HepG2 (cell line): ENCODE data around the gene MEX3A. TPM values are rescaled to one million over a fixed set of nuclear protein-coding genes. Genes with fewer than 3 reads are reported as not detected.

Source experiments
- ELF4 ChIP-seq: sonication (generic); formaldehyde crosslinking; IDR thresholded peaks from 2 replicates; pipeline ENCODE4 v1.5.0; 2020; ENCODE audit warnings: missing genetic modification reagents, mild to moderate bottlenecking, moderate library complexity, borderline replicate concordance
- HIVEP1 ChIP-seq: sonication (generic); formaldehyde crosslinking; IDR thresholded peaks from 2 replicates; pipeline ENCODE4 v1.4.0; 2020; ENCODE audit warnings: mild to moderate bottlenecking, missing genetic modification reagents
- KLF13 ChIP-seq: sonication (generic); formaldehyde crosslinking; IDR thresholded peaks from 2 replicates; pipeline ENCODE4 v1.4.0; 2020; ENCODE audit warnings: mild to moderate bottlenecking, missing genetic modification reagents
- RORA ChIP-seq: sonication (generic); formaldehyde crosslinking; IDR thresholded peaks from 2 replicates; pipeline ENCODE4 v1.5.0; 2020; ENCODE audit warnings: mild to moderate bottlenecking, missing genetic modification reagents, moderate library complexity
- ZMAT3 ChIP-seq: sonication (generic); formaldehyde crosslinking; conservative IDR thresholded peaks from 2 replicates; pipeline ENCODE4 v1.7.0; 2021; ENCODE audit warnings: missing genetic modification reagents
- ZNF253 ChIP-seq: sonication (generic); formaldehyde crosslinking; IDR thresholded peaks from 2 replicates; pipeline ENCODE4 v1.8.0; 2022; ENCODE audit warnings: mild to moderate bottlenecking, missing genetic modification reagents, borderline replicate concordance
- ZNF556 ChIP-seq: sonication (generic); formaldehyde crosslinking; IDR thresholded peaks from 2 replicates; pipeline ENCODE4 v1.4.0; 2020; ENCODE audit warnings: mild to moderate bottlenecking, missing genetic modification reagents, borderline replicate concordance
- ZNF619 ChIP-seq: sonication (generic); formaldehyde crosslinking; IDR thresholded peaks from 2 replicates; pipeline ENCODE4 v1.4.0; 2020; ENCODE audit warnings: mild to moderate bottlenecking, missing genetic modification reagents
- ZNF670 ChIP-seq: sonication (generic); formaldehyde crosslinking; IDR thresholded peaks from 2 replicates; pipeline ENCODE4 v1.8.0; 2022; ENCODE audit warnings: mild to moderate bottlenecking, missing genetic modification reagents, borderline replicate concordance
- ZNF713 ChIP-seq: sonication (generic); formaldehyde crosslinking; IDR thresholded peaks from 2 replicates; pipeline ENCODE4 v1.4.0; 2020; ENCODE audit warnings: mild to moderate bottlenecking, missing genetic modification reagents
- ZNF720 ChIP-seq: sonication (generic); formaldehyde crosslinking; IDR thresholded peaks from 2 replicates; pipeline ENCODE4 v1.4.0; 2020; ENCODE audit warnings: missing genetic modification reagents
- ZNF780A ChIP-seq: sonication (generic); formaldehyde crosslinking; IDR thresholded peaks from 2 replicates; pipeline ENCODE4 v1.8.0; 2022; ENCODE audit warnings: mild to moderate bottlenecking, missing genetic modification reagents, moderate library complexity
- ZSCAN31 ChIP-seq: sonication (generic); formaldehyde crosslinking; IDR thresholded peaks from 2 replicates; pipeline ENCODE4 v1.5.0; 2020; ENCODE audit warnings: low read depth, mild to moderate bottlenecking, missing genetic modification reagents
- polyA plus RNA-seq, 8 experiments: library from polyadenylated mRNA; depleted of rRNA in 3 of 8; stranded (reverse) in 7 of 8; unstranded in 1 of 8; fragments of >200 nt; fragmentation: Illumina TruSeq in 4 of 8; extraction: Trizol in 4 of 8; gene quantifications; 2 replicates each; pipeline versions ENCODE4 v1.2.1 to v1.2.3, GENCODE V29; 2011 to 2016; ENCODE audit warnings: low read depth in 4 of 8, missing spikeins in 1 of 8, mixed read lengths in 1 of 8; ENCODE audit not compliant: insufficient read depth in 1 of 8
- total RNA-seq, 5 experiments: library from RNA; depleted of rRNA; stranded (reverse); fragments of >200 nt; fragmentation: Illumina TruSeq; extraction: Trizol; gene quantifications; 2 replicates each; pipeline ENCODE4 v1.2.3, GENCODE V29; 2016; ENCODE audit warnings: low read depth in 1 of 5
- TF ChIP-seq, protein P1 (sequence below): sonication (generic); formaldehyde crosslinking; IDR thresholded peaks from 2 replicates; pipeline ENCODE4 v1.9.0; 2021; ENCODE audit warnings: missing genetic modification reagents, borderline replicate concordance
- TF ChIP-seq, protein P2 (sequence below): sonication (generic); formaldehyde crosslinking; IDR thresholded peaks from 2 replicates; pipeline ENCODE4 v1.5.0; 2020; ENCODE audit warnings: mild to moderate bottlenecking, missing genetic modification reagents
- TF ChIP-seq, protein P3 (sequence below): sonication (generic); formaldehyde crosslinking; IDR thresholded peaks from 2 replicates; pipeline ENCODE4 v1.8.0; 2022; ENCODE audit warnings: missing genetic modification reagents, low read depth, mild to moderate bottlenecking, borderline replicate concordance
- TF ChIP-seq, protein P4 (sequence below): sonication (generic); formaldehyde crosslinking; IDR thresholded peaks from 2 replicates; pipeline ENCODE4 v1.4.0; 2020; ENCODE audit warnings: mild to moderate bottlenecking, missing genetic modification reagents
- TF ChIP-seq, protein P5 (sequence below): sonication (generic); formaldehyde crosslinking; IDR thresholded peaks from 2 replicates; pipeline ENCODE4 v1.4.0; 2020; ENCODE audit warnings: low read depth, mild to moderate bottlenecking, missing genetic modification reagents

MEX3A gene
- total and polyA plus RNA-seq, 2 of the 13 experiments (the other 11 are each of a cell fraction or from before 2014, with no cell fraction given): 7.6 to 9.1 TPM

DNA sequence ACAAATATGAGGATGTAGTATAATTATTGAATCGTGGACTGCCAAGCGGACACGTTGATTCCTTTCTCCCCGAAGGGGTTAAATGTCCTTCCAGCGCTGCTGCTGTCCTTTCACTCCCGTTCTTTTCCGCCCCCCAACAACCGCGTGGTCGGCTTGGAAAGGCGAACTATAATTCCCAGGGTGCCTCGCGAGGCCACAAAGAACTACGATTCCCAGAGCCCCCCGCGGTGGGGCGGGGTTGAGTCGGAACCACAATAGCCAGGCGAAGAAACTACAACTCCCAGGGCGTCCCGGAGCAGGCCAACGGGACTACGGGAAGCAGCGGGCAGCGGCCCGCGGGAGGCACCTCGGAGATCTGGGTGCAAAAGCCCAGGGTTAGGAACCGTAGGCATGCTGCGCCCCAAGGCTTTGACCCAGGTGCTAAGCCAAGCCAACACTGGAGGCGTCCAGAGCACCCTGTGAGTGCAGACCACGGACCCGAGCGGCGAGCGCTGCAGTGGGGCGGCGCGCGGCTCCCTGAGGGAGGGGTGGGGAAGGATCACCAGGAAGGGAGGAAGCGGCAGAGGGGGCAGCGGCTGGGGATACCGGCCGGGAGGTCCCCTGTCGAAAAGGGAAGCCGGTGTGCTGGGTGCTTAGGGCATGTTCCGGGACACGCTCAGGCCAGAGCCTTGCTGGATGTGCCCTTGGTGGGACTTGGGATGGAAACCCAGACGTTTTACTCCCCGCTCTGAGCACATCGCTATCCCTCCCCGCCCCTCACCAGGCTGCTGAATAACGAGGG is 27.6 kb downstream of the MEX3A start, which contains the start of gene LAMTOR2 (continued):
- TF ChIP-seq ZNF670 (CRISPR knock-in tag) (no peak), ZSCAN31 (peak; percentile 75; the same call in 1 of the 2 replicates), ZNF253 (CRISPR knock-in tag) (no peak), HIVEP1 (CRISPR knock-in tag) (no peak; the same call in 1 of the 2 replicates), ZNF720 (CRISPR knock-in tag) (no peak), ZMAT3 (no peak; the same call in 1 of the 2 replicates), RORA (no peak), ELF4 (CRISPR knock-in tag) (peak; percentile 95), ZNF713 (CRISPR knock-in tag) (no peak; the same call in 1 of the 2 replicates), ZNF556 (CRISPR knock-in tag) (peak; percentile 12; the same call in 1 of the 2 replicates), ZNF619 (CRISPR knock-in tag) (peak; percentile 73; the same call in 1 of the 2 replicates), KLF13 (CRISPR knock-in tag) (no peak), ZNF780A (CRISPR knock-in tag) (no peak)
- TF ChIP-seq, protein P1, sequence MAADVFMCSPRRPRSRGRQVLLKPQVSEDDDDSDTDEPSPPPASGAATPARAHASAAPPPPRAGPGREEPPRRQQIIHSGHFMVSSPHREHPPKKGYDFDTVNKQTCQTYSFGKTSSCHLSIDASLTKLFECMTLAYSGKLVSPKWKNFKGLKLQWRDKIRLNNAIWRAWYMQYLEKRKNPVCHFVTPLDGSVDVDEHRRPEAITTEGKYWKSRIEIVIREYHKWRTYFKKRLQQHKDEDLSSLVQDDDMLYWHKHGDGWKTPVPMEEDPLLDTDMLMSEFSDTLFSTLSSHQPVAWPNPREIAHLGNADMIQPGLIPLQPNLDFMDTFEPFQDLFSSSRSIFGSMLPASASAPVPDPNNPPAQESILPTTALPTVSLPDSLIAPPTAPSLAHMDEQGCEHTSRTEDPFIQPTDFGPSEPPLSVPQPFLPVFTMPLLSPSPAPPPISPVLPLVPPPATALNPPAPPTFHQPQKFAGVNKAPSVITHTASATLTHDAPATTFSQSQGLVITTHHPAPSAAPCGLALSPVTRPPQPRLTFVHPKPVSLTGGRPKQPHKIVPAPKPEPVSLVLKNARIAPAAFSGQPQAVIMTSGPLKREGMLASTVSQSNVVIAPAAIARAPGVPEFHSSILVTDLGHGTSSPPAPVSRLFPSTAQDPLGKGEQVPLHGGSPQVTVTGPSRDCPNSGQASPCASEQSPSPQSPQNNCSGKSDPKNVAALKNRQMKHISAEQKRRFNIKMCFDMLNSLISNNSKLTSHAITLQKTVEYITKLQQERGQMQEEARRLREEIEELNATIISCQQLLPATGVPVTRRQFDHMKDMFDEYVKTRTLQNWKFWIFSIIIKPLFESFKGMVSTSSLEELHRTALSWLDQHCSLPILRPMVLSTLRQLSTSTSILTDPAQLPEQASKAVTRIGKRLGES (CRISPR knock-in tag): no peak
- TF ChIP-seq, protein P2, sequence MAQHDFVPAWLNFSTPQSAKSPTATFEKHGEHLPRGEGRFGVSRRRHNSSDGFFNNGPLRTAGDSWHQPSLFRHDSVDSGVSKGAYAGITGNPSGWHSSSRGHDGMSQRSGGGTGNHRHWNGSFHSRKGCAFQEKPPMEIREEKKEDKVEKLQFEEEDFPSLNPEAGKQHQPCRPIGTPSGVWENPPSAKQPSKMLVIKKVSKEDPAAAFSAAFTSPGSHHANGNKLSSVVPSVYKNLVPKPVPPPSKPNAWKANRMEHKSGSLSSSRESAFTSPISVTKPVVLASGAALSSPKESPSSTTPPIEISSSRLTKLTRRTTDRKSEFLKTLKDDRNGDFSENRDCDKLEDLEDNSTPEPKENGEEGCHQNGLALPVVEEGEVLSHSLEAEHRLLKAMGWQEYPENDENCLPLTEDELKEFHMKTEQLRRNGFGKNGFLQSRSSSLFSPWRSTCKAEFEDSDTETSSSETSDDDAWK: no peak
- TF ChIP-seq, protein P3, sequence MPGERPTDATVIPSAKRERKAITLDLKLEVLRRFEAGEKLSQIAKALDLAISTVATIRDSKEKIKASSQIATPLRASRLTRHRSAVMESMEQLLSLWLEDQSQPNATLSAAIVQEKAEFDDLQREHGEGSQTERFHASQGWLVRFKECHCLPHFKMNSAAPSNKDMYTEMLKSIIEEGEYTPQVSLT (CRISPR knock-in tag): peak; percentile 17; the same call in 1 of the 2 replicates
- TF ChIP-seq, protein P4, sequence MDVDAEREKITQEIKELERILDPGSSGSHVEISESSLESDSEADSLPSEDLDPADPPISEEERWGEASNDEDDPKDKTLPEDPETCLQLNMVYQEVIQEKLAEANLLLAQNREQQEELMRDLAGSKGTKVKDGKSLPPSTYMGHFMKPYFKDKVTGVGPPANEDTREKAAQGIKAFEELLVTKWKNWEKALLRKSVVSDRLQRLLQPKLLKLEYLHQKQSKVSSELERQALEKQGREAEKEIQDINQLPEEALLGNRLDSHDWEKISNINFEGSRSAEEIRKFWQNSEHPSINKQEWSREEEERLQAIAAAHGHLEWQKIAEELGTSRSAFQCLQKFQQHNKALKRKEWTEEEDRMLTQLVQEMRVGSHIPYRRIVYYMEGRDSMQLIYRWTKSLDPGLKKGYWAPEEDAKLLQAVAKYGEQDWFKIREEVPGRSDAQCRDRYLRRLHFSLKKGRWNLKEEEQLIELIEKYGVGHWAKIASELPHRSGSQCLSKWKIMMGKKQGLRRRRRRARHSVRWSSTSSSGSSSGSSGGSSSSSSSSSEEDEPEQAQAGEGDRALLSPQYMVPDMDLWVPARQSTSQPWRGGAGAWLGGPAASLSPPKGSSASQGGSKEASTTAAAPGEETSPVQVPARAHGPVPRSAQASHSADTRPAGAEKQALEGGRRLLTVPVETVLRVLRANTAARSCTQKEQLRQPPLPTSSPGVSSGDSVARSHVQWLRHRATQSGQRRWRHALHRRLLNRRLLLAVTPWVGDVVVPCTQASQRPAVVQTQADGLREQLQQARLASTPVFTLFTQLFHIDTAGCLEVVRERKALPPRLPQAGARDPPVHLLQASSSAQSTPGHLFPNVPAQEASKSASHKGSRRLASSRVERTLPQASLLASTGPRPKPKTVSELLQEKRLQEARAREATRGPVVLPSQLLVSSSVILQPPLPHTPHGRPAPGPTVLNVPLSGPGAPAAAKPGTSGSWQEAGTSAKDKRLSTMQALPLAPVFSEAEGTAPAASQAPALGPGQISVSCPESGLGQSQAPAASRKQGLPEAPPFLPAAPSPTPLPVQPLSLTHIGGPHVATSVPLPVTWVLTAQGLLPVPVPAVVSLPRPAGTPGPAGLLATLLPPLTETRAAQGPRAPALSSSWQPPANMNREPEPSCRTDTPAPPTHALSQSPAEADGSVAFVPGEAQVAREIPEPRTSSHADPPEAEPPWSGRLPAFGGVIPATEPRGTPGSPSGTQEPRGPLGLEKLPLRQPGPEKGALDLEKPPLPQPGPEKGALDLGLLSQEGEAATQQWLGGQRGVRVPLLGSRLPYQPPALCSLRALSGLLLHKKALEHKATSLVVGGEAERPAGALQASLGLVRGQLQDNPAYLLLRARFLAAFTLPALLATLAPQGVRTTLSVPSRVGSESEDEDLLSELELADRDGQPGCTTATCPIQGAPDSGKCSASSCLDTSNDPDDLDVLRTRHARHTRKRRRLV: peak; percentile 87
- TF ChIP-seq, protein P5, sequence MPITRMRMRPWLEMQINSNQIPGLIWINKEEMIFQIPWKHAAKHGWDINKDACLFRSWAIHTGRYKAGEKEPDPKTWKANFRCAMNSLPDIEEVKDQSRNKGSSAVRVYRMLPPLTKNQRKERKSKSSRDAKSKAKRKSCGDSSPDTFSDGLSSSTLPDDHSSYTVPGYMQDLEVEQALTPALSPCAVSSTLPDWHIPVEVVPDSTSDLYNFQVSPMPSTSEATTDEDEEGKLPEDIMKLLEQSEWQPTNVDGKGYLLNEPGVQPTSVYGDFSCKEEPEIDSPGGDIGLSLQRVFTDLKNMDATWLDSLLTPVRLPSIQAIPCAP: no peak
